B cell (primary cell): ENCODE data around the gene ZMYND8. TPM values are rescaled to one million over a fixed set of nuclear protein-coding genes. Genes with fewer than 3 reads are reported as not detected.

ENCODE experiments used
- ATAC-seq: fragments of 200-7000 bp; cut with Tn5 transposase; one replicate; pipeline ENCODE4 v1.10.0; 2021; ENCODE audit warnings: low read depth, mild to moderate bottlenecking, moderate number of reproducible peaks, moderate library complexity
- CTCF ChIA-PET: fragments of 350-600 bp; sonication (Branson Sonifier 250); formaldehyde crosslinking; loops from one replicate; lab custom pipeline; 2021; ENCODE audit warnings: antibody characterized with exemption, inconsistent platforms; lab: Charles Lee
- POLR2A ChIA-PET: fragments of 350-600 bp; sonication (Branson Sonifier 250); formaldehyde crosslinking; loops from one replicate; lab custom pipeline; 2021; ENCODE audit warnings: antibody characterized with exemption; lab: Charles Lee
- DNase-seq: peaks from one replicate; pipeline ENCODE4 v3.0.0; 2013
- H2AFZ ChIP-seq: 2 replicates; pipeline ENCODE4 v1.6.1; 2012; ENCODE audit warnings: mild to moderate bottlenecking, low read depth, low read length; ENCODE audit not compliant: insufficient read depth, poor library complexity, severe bottlenecking
- H3K27ac ChIP-seq, 2 donors: 1 replicate in 1 of 2; 2 replicates in 1 of 2; pipeline ENCODE4 v1.5.1; 2012 to 2013; ENCODE audit warnings: low read length in 2 of 2, mild to moderate bottlenecking in 2 of 2, moderate library complexity in 1 of 2
- H3K27me3 ChIP-seq, 4 experiments: fragments of 200-600 bp in 1 of 4; sonication (generic) in 1 of 4; replicated peaks in 1 of 4; 1 replicate in 2 of 4; 2 replicates in 2 of 4; pipeline versions ENCODE4 v1.6.1 to v1.7.0; 2013 to 2016; ENCODE audit warnings: low read length in 3 of 4, mild to moderate bottlenecking in 2 of 4, mixed read lengths in 1 of 4, moderate library complexity in 1 of 4; ENCODE audit not compliant: insufficient read depth in 4 of 4, control insufficient read depth in 3 of 4; ENCODE audit errors: control extremely low read depth in 1 of 4
- H3K36me3 ChIP-seq, 2 experiments: replicated peaks in 1 of 2; 1 replicate in 1 of 2; 2 replicates in 1 of 2; pipeline versions ENCODE4 v1.6.1 to v1.7.1; 2013; ENCODE audit warnings: low read length in 1 of 2; ENCODE audit not compliant: insufficient read depth in 2 of 2, control insufficient read depth in 1 of 2; ENCODE audit errors: control extremely low read depth in 1 of 2, extremely low read depth in 1 of 2
- H3K4me1 ChIP-seq, 2 donors: fragments of 200-600 bp in 1 of 2; sonication (generic) in 1 of 2; 1 replicate in 1 of 2; 2 replicates in 1 of 2; pipeline versions ENCODE4 v1.5.1 to v1.6.1; 2013 to 2017; ENCODE audit warnings: low read length in 2 of 2; ENCODE audit not compliant: control insufficient read depth in 2 of 2, insufficient read depth in 2 of 2
- H3K4me2 ChIP-seq: replicated peaks from 2 replicates; pipeline ENCODE3; 2012; ENCODE audit warnings: mild to moderate bottlenecking, low read depth, low read length; ENCODE audit not compliant: poor library complexity, severe bottlenecking
- H3K4me3 ChIP-seq, 5 experiments: fragments of 200-600 bp in 1 of 5; sonication (generic) in 1 of 5; 1 replicate in 3 of 5; 2 replicates in 2 of 5; pipeline versions ENCODE4 v1.5.1 to v1.7.0; 2011 to 2016; ENCODE audit warnings: low read length in 4 of 5, mild to moderate bottlenecking in 4 of 5, low read depth in 2 of 5, control low read depth in 1 of 5, moderate library complexity in 1 of 5; ENCODE audit not compliant: insufficient read depth in 1 of 5; ENCODE audit errors: control extremely low read depth in 1 of 5, extremely low read depth in 1 of 5
- H3K79me2 ChIP-seq: fragments of 200-600 bp; sonication (generic); one replicate; pipeline ENCODE4 v1.6.0; 2016; ENCODE audit warnings: low read length; ENCODE audit not compliant: control insufficient read depth, insufficient read depth
- H3K9ac ChIP-seq: fragments of 200-600 bp; sonication (generic); 2 replicates; pipeline ENCODE4 v1.6.1; 2017; ENCODE audit warnings: mild to moderate bottlenecking, low read length, moderate library complexity
- H3K9me3 ChIP-seq, 3 donors: one replicate each; pipeline versions ENCODE4 v1.6.1 to v1.7.1; 2013; ENCODE audit warnings: low read length in 2 of 3; ENCODE audit not compliant: control insufficient read depth in 2 of 3, insufficient read depth in 1 of 3; ENCODE audit errors: control extremely low read depth in 1 of 3
- H4K20me1 ChIP-seq: 2 replicates; pipeline ENCODE4 v1.6.0; 2012; ENCODE audit warnings: mild to moderate bottlenecking, low read length; ENCODE audit not compliant: insufficient read depth, control insufficient read depth, poor library complexity, severe bottlenecking
- H3K27ac Mint-ChIP-seq: one replicate; pipeline ENCODE4 v1.8.0; 2021; ENCODE audit warnings: mixed read lengths
- H3K27me3 Mint-ChIP-seq: one replicate; pipeline ENCODE4 v1.8.0; 2021; ENCODE audit warnings: mixed read lengths
- H3K4me1 Mint-ChIP-seq: one replicate; pipeline ENCODE4 v1.8.0; 2021; ENCODE audit warnings: mixed read lengths
- H3K4me3 Mint-ChIP-seq: one replicate; pipeline ENCODE4 v1.8.0; 2021; ENCODE audit warnings: mixed read lengths
- H3K9me3 Mint-ChIP-seq: one replicate; pipeline ENCODE4 v1.8.0; 2022; ENCODE audit warnings: mixed read lengths; ENCODE audit not compliant: insufficient read depth
- CTCF ChIP-seq: fragments of 200-600 bp; IDR thresholded peaks from one replicate; pipeline ENCODE4 v1.8.0; 2022; ENCODE audit warnings: antibody characterized with exemption, mild to moderate bottlenecking
- EZH2 ChIP-seq: IDR thresholded peaks from 2 replicates; pipeline ENCODE4 v1.6.1; 2012; ENCODE audit warnings: borderline replicate concordance, low read depth, mild to moderate bottlenecking, moderate library complexity, low read length; ENCODE audit not compliant: insufficient read depth, poor library complexity, severe bottlenecking
- WGBS: methylation state at CpG from one replicate; pipeline ENCODE4 v1.1.5; 2013; ENCODE audit warnings: missing lambda C conversion rate; ENCODE audit not compliant: insufficient coverage; 5-methylcytosine and 5-hydroxymethylcytosine counted together
- intact Hi-C: fragments of 100-400 bp; cut with micrococcal nuclease; formaldehyde crosslinking; loops from one replicate; pipeline ENCODE4 v1.10.0; 2022
- polyA plus RNA-seq: library from polyadenylated mRNA; depleted of rRNA; stranded (reverse); fragments of >200 nt; gene quantifications from 2 replicates; pipeline ENCODE4 v1.2.3, GENCODE V29; 2012
- total RNA-seq, 2 donors: library from RNA; stranded (reverse); fragments of 120-200 nt in 1 of 2; gene quantifications; 1 replicate in 1 of 2; 2 replicates in 1 of 2; pipeline versions ENCODE4 v1.2.3 to v1.2.4, GENCODE V29; 2013 to 2022

ZMYND8 gene
- total and polyA plus RNA-seq, 2 donors (not counting 1 experiment from before 2014, with no cell fraction given) = 20.3 to 67.2 TPM

GRCh38 chr20:47175493-47175892 is 181.0 kb downstream of the ZMYND8 start:
- TF ChIP-seq CTCF (no peak), EZH2 (no peak)
- Histone ChIP-seq H3K4me1 (no peaks in the 10 kb centered on the region), H3K4me3 (no peak overlapping the region), H3K27me3 (peaks cover 0 to 4% (median 1%) of the 10 kb centered on the region in 4 experiments), H3K9me3 (no peaks in the 10 kb centered on the region), H3K27ac (no peak overlapping the region), H2AFZ (no peak overlapping the region), H4K20me1 (no peaks in the 10 kb centered on the region), H3K79me2 (no peaks in the 10 kb centered on the region), H3K36me3 (no peaks in the 10 kb centered on the region), H3K4me2 (no peak overlapping the region), H3K9ac (no peak overlapping the region)
- ChIA-PET CTCF (no interaction called here), POLR2A (no interaction called here)
- Mint-ChIP-seq H3K4me1 (no peaks in the 10 kb centered on the region), H3K27ac (no peak overlapping the region), H3K9me3 (no peaks in the 10 kb centered on the region), H3K27me3 (peaks cover 15% of the 10 kb centered on the region), H3K4me3 (no peak overlapping the region)
- ATAC-seq = no peak
- no peak for DNase-seq
- 46% methylated on average over 4 of the region's 6 CpGs for WGBS
- intact Hi-C loops = no loop called here

DNA sequence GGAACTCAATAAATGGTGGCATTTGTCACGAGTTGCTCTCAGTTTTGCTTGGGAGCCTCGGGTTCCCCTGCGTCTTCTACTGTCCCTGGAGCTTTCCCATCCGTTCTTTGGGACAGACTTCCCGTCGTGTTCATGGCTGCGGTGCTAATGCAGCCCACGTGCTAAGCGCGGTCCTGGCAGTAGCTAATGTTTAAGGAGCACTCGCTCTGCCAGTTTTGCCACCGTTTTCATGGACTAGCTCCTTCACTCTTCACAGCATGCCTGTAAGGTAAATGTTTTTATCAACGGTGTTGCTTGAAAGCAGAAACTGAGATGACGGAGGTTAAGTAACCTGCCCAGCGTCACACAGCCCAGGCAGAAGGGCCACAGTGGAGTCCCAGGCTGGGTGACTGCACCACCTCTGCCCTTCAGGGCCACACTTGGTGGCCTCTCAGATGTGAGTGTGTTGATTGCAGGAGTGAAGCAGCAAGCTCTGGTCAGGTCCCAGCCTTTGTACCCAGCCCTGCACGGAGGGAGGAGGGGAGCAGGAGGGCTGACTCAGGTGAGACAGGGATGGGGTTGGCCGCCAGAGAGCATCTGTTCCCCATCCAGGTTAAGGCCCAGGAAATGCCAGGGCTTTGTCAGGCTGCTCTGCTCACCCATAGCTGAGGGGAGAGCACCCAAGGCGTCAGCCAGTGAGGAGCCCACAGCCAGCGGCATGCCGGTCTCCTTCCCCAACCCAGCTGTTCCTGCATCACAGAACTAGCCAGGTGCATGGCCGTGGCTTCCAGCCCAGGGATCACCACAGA is 181.8 kb downstream of the ZMYND8 start:
- no peak overlapping the region for H3K4me3 Mint-ChIP-seq
- H3K27ac Mint-ChIP-seq = no peak overlapping the region
- H3K79me2 ChIP-seq = no peaks in the 10 kb centered on the region
- ChIA-PET POLR2A (no interaction called here), CTCF (interaction anchor here (0.6 kb wide), 1 partner anchor 389 kb away, joined by 4 read pairs; no protein-coding TSS in a partner anchor)
- WGBS = 90% methylated on average over 21 of the region's 21 CpGs
- H3K4me1 Mint-ChIP-seq = no peaks in the 10 kb centered on the region
- DNase-seq = no peak
- H3K27ac ChIP-seq = no peak overlapping the region
- no peak overlapping the region for H2AFZ ChIP-seq
- peaks cover 15% of the 10 kb centered on the region for H3K27me3 Mint-ChIP-seq
- no peak overlapping the region for H3K9ac ChIP-seq
- no peak overlapping the region for H3K4me3 ChIP-seq
- H3K36me3 ChIP-seq = no peaks in the 10 kb centered on the region
- H4K20me1 ChIP-seq = no peaks in the 10 kb centered on the region
- intact Hi-C loops = no loop called here
- H3K27me3 ChIP-seq = peaks cover 0 to 4% (median 1%) of the 10 kb centered on the region in 4 experiments
- TF ChIP-seq EZH2 (no peak), CTCF (no peak)
- no peaks in the 10 kb centered on the region for H3K9me3 Mint-ChIP-seq
- no peak overlapping the region for H3K4me2 ChIP-seq
- H3K4me1 ChIP-seq = no peaks in the 10 kb centered on the region
- ATAC-seq = no peak
- no peaks in the 10 kb centered on the region for H3K9me3 ChIP-seq
